Measurements from ENCODE around the gene PRTN3. TPM values are rescaled to one million over a fixed set of nuclear protein-coding genes. Genes with fewer than 3 reads are reported as not detected.
A peak's percentile ranks its signal among the peaks of the same experiment; 100 is the strongest.

Gene PRTN3
- total RNA-seq, 1 donor from 2014 or later: not detected

GRCh38 chr19:798415-799075, 42.3 kb upstream of the PRTN3 start:
- peaks cover 19% of the 10 kb centered on the region for H3K36me3 Mint-ChIP-seq
- no peak for TF ChIP-seq CTCF (conservative IDR thresholded peaks at IDR 0.05)
- no peaks in the 10 kb centered on the region for H3K9me3 Mint-ChIP-seq
- peak overlapping the region; percentile 95 for H3K4me3 Mint-ChIP-seq
- peak overlapping the region; percentile 98 for H3K27ac Mint-ChIP-seq
- H3K4me1 Mint-ChIP-seq (ENCODE audit: unreplicated experiment): peaks cover 33% of the 10 kb centered on the region
- no peak for DNase-seq (ENCODE audit: extremely low spot score, unreplicated experiment)
- peaks cover 6% of the 10 kb centered on the region for H3K27me3 Mint-ChIP-seq

GRCh38 chr19:799076-799881, 41.5 kb upstream of the PRTN3 start:
- H3K9me3 Mint-ChIP-seq: no peaks in the 10 kb centered on the region
- peak; percentile 43 for TF ChIP-seq CTCF (conservative IDR thresholded peaks at IDR 0.05)
- peaks cover 19% of the 10 kb centered on the region for H3K36me3 Mint-ChIP-seq
- no peak for DNase-seq (ENCODE audit: extremely low spot score, unreplicated experiment)
- H3K27me3 Mint-ChIP-seq: peaks cover 6% of the 10 kb centered on the region
- peak overlapping the region; percentile 98 for H3K27ac Mint-ChIP-seq
- peak overlapping the region; percentile 95 for H3K4me3 Mint-ChIP-seq
- H3K4me1 Mint-ChIP-seq (ENCODE audit: unreplicated experiment): peaks cover 33% of the 10 kb centered on the region

- peak overlapping the region; percentile 95 for H3K4me3 Mint-ChIP-seq
- H3K36me3 Mint-ChIP-seq: peaks cover 19% of the 10 kb centered on the region
- H3K27me3 Mint-ChIP-seq: peaks cover 6% of the 10 kb centered on the region
- H3K9me3 Mint-ChIP-seq: no peaks in the 10 kb centered on the region
- peaks cover 33% of the 10 kb centered on the region for H3K4me1 Mint-ChIP-seq (ENCODE audit: unreplicated experiment)
- no peak for DNase-seq (ENCODE audit: extremely low spot score, unreplicated experiment)
- H3K27ac Mint-ChIP-seq: peak overlapping the region; percentile 98
- no peak for TF ChIP-seq CTCF (conservative IDR thresholded peaks at IDR 0.05)
Measured at GRCh38 chr19:800360-801029, 40.3 kb upstream of the PRTN3 start.

- Mint-ChIP-seq H3K4me3 (peak overlapping the region; percentile 74), H3K4me1 (ENCODE audit: unreplicated experiment) (peaks cover 33% of the 10 kb centered on the region), H3K9me3 (no peaks in the 10 kb centered on the region), H3K36me3 (peaks cover 19% of the 10 kb centered on the region), H3K27me3 (peaks cover 6% of the 10 kb centered on the region), H3K27ac (peak overlapping the region; percentile 46)
- DNase-seq (ENCODE audit: extremely low spot score, unreplicated experiment): no peak
- no peak for TF ChIP-seq CTCF (conservative IDR thresholded peaks at IDR 0.05)
Measured at GRCh38 chr19:801030-801860, 39.6 kb upstream of the PRTN3 start.

- TF ChIP-seq CTCF (conservative IDR thresholded peaks at IDR 0.05): no peak
- Mint-ChIP-seq H3K4me3 (peak overlapping the region; percentile 79), H3K36me3 (peaks cover 19% of the 10 kb centered on the region), H3K9me3 (no peaks in the 10 kb centered on the region), H3K27me3 (peaks cover 6% of the 10 kb centered on the region), H3K4me1 (ENCODE audit: unreplicated experiment) (peaks cover 29% of the 10 kb centered on the region), H3K27ac (peak overlapping the region; percentile 91)
- DNase-seq (ENCODE audit: extremely low spot score, unreplicated experiment): no peak
Measured at GRCh38 chr19:801861-802497, 38.8 kb upstream of the PRTN3 start.

Data from type B pancreatic cell (in vitro differentiated cells).